ENCODE results near the gene SPATA2L. TPM values are rescaled to one million over a fixed set of nuclear protein-coding genes. Genes with fewer than 3 reads are reported as not detected.

Gene SPATA2L
- total RNA-seq, 1 experiment from 2014 or later: 12.2 TPM

- no peaks in the 10 kb centered on the region for H3K9me2 ChIP-seq (replicated peaks; ENCODE audit: low read length)
- no TSS peak for BruUV-seq (replicated peaks)
- no peaks in the 10 kb centered on the region for H3F3A ChIP-seq (ENCODE audit: low read length, unreplicated experiment)
- H3K27ac ChIP-seq (ENCODE audit: low read length): no peak overlapping the region
- no peaks in the 10 kb centered on the region for H3K4me1 ChIP-seq (ENCODE audit: insufficient read depth, low read length)
- no peak overlapping the region for H3K4me2 ChIP-seq (ENCODE audit: low read length)
- H3K27me3 ChIP-seq (ENCODE audit: low read length): no peaks in the 10 kb centered on the region
- intact Hi-C loops (cut with micrococcal nuclease): loop anchor here (10.0 kb wide), 1 partner anchor 107 kb away; the partner anchor contains the start of gene FANCA
- ATAC-seq: no peak
- no peaks in the 10 kb centered on the region for H4K20me1 ChIP-seq (ENCODE audit: low read length)
- H2AFZ ChIP-seq (ENCODE audit: low read length): no peak overlapping the region
- TF ChIP-seq EZH2 (IDR thresholded peaks at IDR 0.05; ENCODE audit: low read length, unreplicated experiment) (no peak), EZH2phosphoT487 (IDR thresholded peaks at IDR 0.05; ENCODE audit: borderline replicate concordance, low read length) (no peak)
- TF ChIP-seq, protein P1, sequence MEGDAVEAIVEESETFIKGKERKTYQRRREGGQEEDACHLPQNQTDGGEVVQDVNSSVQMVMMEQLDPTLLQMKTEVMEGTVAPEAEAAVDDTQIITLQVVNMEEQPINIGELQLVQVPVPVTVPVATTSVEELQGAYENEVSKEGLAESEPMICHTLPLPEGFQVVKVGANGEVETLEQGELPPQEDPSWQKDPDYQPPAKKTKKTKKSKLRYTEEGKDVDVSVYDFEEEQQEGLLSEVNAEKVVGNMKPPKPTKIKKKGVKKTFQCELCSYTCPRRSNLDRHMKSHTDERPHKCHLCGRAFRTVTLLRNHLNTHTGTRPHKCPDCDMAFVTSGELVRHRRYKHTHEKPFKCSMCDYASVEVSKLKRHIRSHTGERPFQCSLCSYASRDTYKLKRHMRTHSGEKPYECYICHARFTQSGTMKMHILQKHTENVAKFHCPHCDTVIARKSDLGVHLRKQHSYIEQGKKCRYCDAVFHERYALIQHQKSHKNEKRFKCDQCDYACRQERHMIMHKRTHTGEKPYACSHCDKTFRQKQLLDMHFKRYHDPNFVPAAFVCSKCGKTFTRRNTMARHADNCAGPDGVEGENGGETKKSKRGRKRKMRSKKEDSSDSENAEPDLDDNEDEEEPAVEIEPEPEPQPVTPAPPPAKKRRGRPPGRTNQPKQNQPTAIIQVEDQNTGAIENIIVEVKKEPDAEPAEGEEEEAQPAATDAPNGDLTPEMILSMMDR (conservative IDR thresholded peaks at IDR 0.05; ENCODE audit: low read depth, low read length): no peak
- H3K9me3 ChIP-seq (ENCODE audit: low read length): no peaks in the 10 kb centered on the region
- peaks cover 10% of the 10 kb centered on the region for H3K79me2 ChIP-seq (ENCODE audit: low read length)
- CTCF ChIA-PET: no interaction called here
- no peak overlapping the region for H3K4me3 ChIP-seq (ENCODE audit: low read length)
- DNase-seq: no peak
- POLR2A ChIA-PET (ENCODE audit: unreplicated experiment): no interaction called here
- no peak overlapping the region for H3K9ac ChIP-seq (ENCODE audit: low read length)
- H3K36me3 ChIP-seq (ENCODE audit: low read depth, low read length): no peaks in the 10 kb centered on the region
Measured at GRCh38 chr16:89707695-89708094, 6.2 kb upstream of the SPATA2L start.

GRCh38 chr16:89706518-89707260 lies 5.2 kb upstream of the SPATA2L start:
- H3K9me3 ChIP-seq (ENCODE audit: low read length): no peaks in the 10 kb centered on the region
- CTCF ChIA-PET: interaction anchor here (0.6 to 1.0 kb wide), 4 partner anchors 8 to 73 kb away, joined by 4 to 7 read pairs (median 4); partner anchors contain the start of gene VPS9D1
- BruUV-seq (replicated peaks): no TSS peak
- no peaks in the 10 kb centered on the region for H3K4me1 ChIP-seq (ENCODE audit: insufficient read depth, low read length)
- ATAC-seq: no peak
- no peaks in the 10 kb centered on the region for H3K9me2 ChIP-seq (replicated peaks; ENCODE audit: low read length)
- H3K4me2 ChIP-seq (ENCODE audit: low read length): peak overlapping the region; percentile 75
- peak overlapping the region; percentile 36; the same call in 1 of the 2 replicates for H3K9ac ChIP-seq (ENCODE audit: low read length)
- no peak overlapping the region for H3K27ac ChIP-seq (ENCODE audit: low read length)
- no peak for TF ChIP-seq EZH2 (IDR thresholded peaks at IDR 0.05; ENCODE audit: low read length, unreplicated experiment)
- TF ChIP-seq EZH2phosphoT487 (IDR thresholded peaks at IDR 0.05; ENCODE audit: borderline replicate concordance, low read length): no peak
- TF ChIP-seq, protein P1 (conservative IDR thresholded peaks at IDR 0.05; ENCODE audit: low read depth, low read length): no peak
- no peaks in the 10 kb centered on the region for H3K79me2 ChIP-seq (ENCODE audit: low read length)
- H3K27me3 ChIP-seq (ENCODE audit: low read length): no peaks in the 10 kb centered on the region
- POLR2A ChIA-PET (ENCODE audit: unreplicated experiment): no interaction called here
- no peaks in the 10 kb centered on the region for H3F3A ChIP-seq (ENCODE audit: low read length, unreplicated experiment)
- intact Hi-C loops (cut with micrococcal nuclease): loop anchor here (10.0 kb wide), 1 partner anchor 108 kb away; the partner anchor contains the start of gene FANCA
- H2AFZ ChIP-seq (ENCODE audit: low read length): peak overlapping the region; percentile 59; the same call in 1 of the 2 replicates
- H3K36me3 ChIP-seq (ENCODE audit: low read depth, low read length): no peaks in the 10 kb centered on the region
- DNase-seq: no peak
- H3K4me3 ChIP-seq (ENCODE audit: low read length): peak overlapping the region; percentile 64
- no peaks in the 10 kb centered on the region for H4K20me1 ChIP-seq (ENCODE audit: low read length)

DNA sequence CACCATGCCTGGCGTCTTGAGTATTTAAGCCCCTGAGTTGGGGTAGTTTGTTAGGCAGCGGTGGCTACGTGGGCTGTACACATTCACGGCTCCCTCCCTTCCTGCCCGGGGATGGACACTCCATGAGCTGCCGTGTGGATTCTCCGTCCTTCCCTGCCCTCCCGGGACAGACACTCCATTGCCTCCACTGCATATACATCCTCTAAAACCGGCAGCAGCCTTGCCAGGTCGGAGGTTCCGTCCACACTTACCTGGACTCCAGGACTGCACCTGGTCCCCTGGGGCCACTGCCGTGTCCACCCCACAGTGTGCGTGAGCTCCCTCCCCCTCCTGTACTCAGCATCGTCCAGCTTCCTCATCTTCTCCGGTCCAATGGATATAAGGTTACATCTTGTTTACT lies 3.5 kb upstream of the SPATA2L start:
- intact Hi-C loops (cut with micrococcal nuclease): loop anchor here (10.0 kb wide), 1 partner anchor 110 kb away; the partner anchor contains the start of gene FANCA
- BruUV-seq (replicated peaks): no TSS peak
- H3F3A ChIP-seq (ENCODE audit: low read length, unreplicated experiment): no peaks in the 10 kb centered on the region
- no peak overlapping the region for H3K4me2 ChIP-seq (ENCODE audit: low read length)
- POLR2A ChIA-PET (ENCODE audit: unreplicated experiment): no interaction called here
- no peaks in the 10 kb centered on the region for H3K9me2 ChIP-seq (replicated peaks; ENCODE audit: low read length)
- TF ChIP-seq EZH2 (IDR thresholded peaks at IDR 0.05; ENCODE audit: low read length, unreplicated experiment): no peak
- TF ChIP-seq, protein P1 (conservative IDR thresholded peaks at IDR 0.05; ENCODE audit: low read depth, low read length): no peak
- TF ChIP-seq EZH2phosphoT487 (IDR thresholded peaks at IDR 0.05; ENCODE audit: borderline replicate concordance, low read length): no peak
- CTCF ChIA-PET: no interaction called here
- H4K20me1 ChIP-seq (ENCODE audit: low read length): no peaks in the 10 kb centered on the region
- DNase-seq: no peak
- H3K9ac ChIP-seq (ENCODE audit: low read length): no peak overlapping the region
- no peaks in the 10 kb centered on the region for H3K27me3 ChIP-seq (ENCODE audit: low read length)
- no peak overlapping the region for H3K4me3 ChIP-seq (ENCODE audit: low read length)
- no peaks in the 10 kb centered on the region for H3K9me3 ChIP-seq (ENCODE audit: low read length)
- no peak overlapping the region for H2AFZ ChIP-seq (ENCODE audit: low read length)
- H3K4me1 ChIP-seq (ENCODE audit: insufficient read depth, low read length): peaks cover 5% of the 10 kb centered on the region
- H3K36me3 ChIP-seq (ENCODE audit: low read depth, low read length): no peaks in the 10 kb centered on the region
- no peak for ATAC-seq
- no peak overlapping the region for H3K27ac ChIP-seq (ENCODE audit: low read length)
- no peaks in the 10 kb centered on the region for H3K79me2 ChIP-seq (ENCODE audit: low read length)
